ENCODE measurements around the gene GPATCH2L.

The GPATCH2L gene

GRCh38 chr14:76151398-76152332 lies at the start of gene GPATCH2L:
TSS of gene GPATCH2L (plus strand) at chr14:76151922. CDS start at chr14:76154364, 2,442 bp downstream.
- H3K9me3 Mint-ChIP-seq (ENCODE audit: low read depth), result peaks cover 7% of the 10 kb centered on the region
- peaks cover 51% of the 10 kb centered on the region for H3K4me1 Mint-ChIP-seq (ENCODE audit: low read depth)
- no peaks in the 10 kb centered on the region for H3K27me3 Mint-ChIP-seq
- peak within 1 kb of the TSS; percentile 96 for H3K27ac Mint-ChIP-seq
- peak within 1 kb of the TSS; percentile 99 for H3K4me3 Mint-ChIP-seq
- H3K36me3 Mint-ChIP-seq, result peaks cover 14% of the 10 kb centered on the region

GRCh38 chr14:76104802-76105355 lies 46.8 kb upstream of the GPATCH2L start:
- Mint-ChIP-seq H3K4me3 (no peak overlapping the region), H3K27ac (no peak overlapping the region), H3K9me3 (ENCODE audit: low read depth) (peaks cover 7% of the 10 kb centered on the region), H3K36me3 (no peaks in the 10 kb centered on the region), H3K4me1 (ENCODE audit: low read depth) (no peaks in the 10 kb centered on the region), H3K27me3 (peaks cover 1% of the 10 kb centered on the region)

- Mint-ChIP-seq H3K4me1 (ENCODE audit: low read depth) (no peaks in the 10 kb centered on the region), H3K36me3 (no peaks in the 10 kb centered on the region), H3K27ac (no peak overlapping the region)
These were observed 45.5 kb upstream of the GPATCH2L start for GRCh38 chr14:76106188-76106587.

GRCh38 chr14:76109087-76109880 lies 42.4 kb upstream of the GPATCH2L start:
- no peak overlapping the region for H3K27ac Mint-ChIP-seq
- H3K4me1 Mint-ChIP-seq (ENCODE audit: low read depth), result no peaks in the 10 kb centered on the region
- H3K9me3 Mint-ChIP-seq (ENCODE audit: low read depth), result peaks cover 7% of the 10 kb centered on the region
- no peak overlapping the region for H3K4me3 Mint-ChIP-seq
- H3K36me3 Mint-ChIP-seq, result no peaks in the 10 kb centered on the region
- peaks cover 6% of the 10 kb centered on the region for H3K27me3 Mint-ChIP-seq

More at GRCh38 chr14:76106188-76106587, 45.5 kb upstream of the GPATCH2L start:
- Mint-ChIP-seq H3K27me3 (peaks cover 1% of the 10 kb centered on the region), H3K9me3 (ENCODE audit: low read depth) (peaks cover 7% of the 10 kb centered on the region), H3K4me3 (no peak overlapping the region)

- H3K4me3 Mint-ChIP-seq, result no peak overlapping the region
- peaks cover 4% of the 10 kb centered on the region for H3K27me3 Mint-ChIP-seq
- H3K27ac Mint-ChIP-seq, result no peak overlapping the region
- no peaks in the 10 kb centered on the region for H3K4me1 Mint-ChIP-seq (ENCODE audit: low read depth)
- H3K9me3 Mint-ChIP-seq (ENCODE audit: low read depth), result peaks cover 7% of the 10 kb centered on the region
- no peaks in the 10 kb centered on the region for H3K36me3 Mint-ChIP-seq
These were observed 38.7 kb upstream of the GPATCH2L start for GRCh38 chr14:76112889-76113624.

- no peaks in the 10 kb centered on the region for H3K36me3 Mint-ChIP-seq
- no peaks in the 10 kb centered on the region for H3K4me1 Mint-ChIP-seq (ENCODE audit: low read depth)
- no peak overlapping the region for H3K4me3 Mint-ChIP-seq
- H3K9me3 Mint-ChIP-seq (ENCODE audit: low read depth), result peaks cover 3% of the 10 kb centered on the region
- peaks cover 4% of the 10 kb centered on the region for H3K27me3 Mint-ChIP-seq
- H3K27ac Mint-ChIP-seq, result no peak overlapping the region
These were observed 38.0 kb upstream of the GPATCH2L start for GRCh38 chr14:76113691-76114090.

GRCh38 chr14:76115010-76115422 lies 36.7 kb upstream of the GPATCH2L start:
- Mint-ChIP-seq H3K36me3 (no peaks in the 10 kb centered on the region), H3K9me3 (ENCODE audit: low read depth) (no peaks in the 10 kb centered on the region), H3K4me1 (ENCODE audit: low read depth) (no peaks in the 10 kb centered on the region), H3K27me3 (peaks cover 4% of the 10 kb centered on the region), H3K27ac (no peak overlapping the region), H3K4me3 (no peak overlapping the region)

GRCh38 chr14:76117789-76118484 lies 33.8 kb upstream of the GPATCH2L start:
- H3K27ac Mint-ChIP-seq, result no peak overlapping the region
- H3K9me3 Mint-ChIP-seq (ENCODE audit: low read depth), result no peaks in the 10 kb centered on the region
- H3K27me3 Mint-ChIP-seq, result peaks cover 2% of the 10 kb centered on the region
- no peaks in the 10 kb centered on the region for H3K4me1 Mint-ChIP-seq (ENCODE audit: low read depth)
- H3K4me3 Mint-ChIP-seq, result no peak overlapping the region
- H3K36me3 Mint-ChIP-seq, result no peaks in the 10 kb centered on the region

- H3K27ac Mint-ChIP-seq, result no peak overlapping the region
- no peaks in the 10 kb centered on the region for H3K4me1 Mint-ChIP-seq (ENCODE audit: low read depth)
- H3K9me3 Mint-ChIP-seq (ENCODE audit: low read depth), result no peaks in the 10 kb centered on the region
- no peak overlapping the region for H3K4me3 Mint-ChIP-seq
- H3K36me3 Mint-ChIP-seq, result no peaks in the 10 kb centered on the region
- peaks cover 2% of the 10 kb centered on the region for H3K27me3 Mint-ChIP-seq
These were observed 33.1 kb upstream of the GPATCH2L start for GRCh38 chr14:76118594-76118993.

- Mint-ChIP-seq H3K9me3 (ENCODE audit: low read depth) (no peaks in the 10 kb centered on the region), H3K4me3 (no peak overlapping the region), H3K4me1 (ENCODE audit: low read depth) (no peaks in the 10 kb centered on the region), H3K36me3 (no peaks in the 10 kb centered on the region), H3K27me3 (peaks cover 6% of the 10 kb centered on the region), H3K27ac (no peak overlapping the region)
These were observed 30.5 kb upstream of the GPATCH2L start for GRCh38 chr14:76121089-76121748.

GRCh38 chr14:76123426-76124225 lies 28.1 kb upstream of the GPATCH2L start:
- no peaks in the 10 kb centered on the region for H3K4me1 Mint-ChIP-seq (ENCODE audit: low read depth)
- H3K27ac Mint-ChIP-seq, result no peak overlapping the region
- no peak overlapping the region for H3K4me3 Mint-ChIP-seq
- H3K9me3 Mint-ChIP-seq (ENCODE audit: low read depth), result no peaks in the 10 kb centered on the region
- H3K36me3 Mint-ChIP-seq, result no peaks in the 10 kb centered on the region
- peaks cover 16% of the 10 kb centered on the region for H3K27me3 Mint-ChIP-seq

GRCh38 chr14:76125511-76125910 lies 26.2 kb upstream of the GPATCH2L start:
- Mint-ChIP-seq H3K36me3 (no peaks in the 10 kb centered on the region), H3K4me3 (no peak overlapping the region), H3K9me3 (ENCODE audit: low read depth) (no peaks in the 10 kb centered on the region), H3K4me1 (ENCODE audit: low read depth) (no peaks in the 10 kb centered on the region), H3K27ac (no peak overlapping the region), H3K27me3 (peaks cover 22% of the 10 kb centered on the region)

GRCh38 chr14:76126076-76126475 lies 25.6 kb upstream of the GPATCH2L start:
- Mint-ChIP-seq H3K27ac (no peak overlapping the region), H3K27me3 (peaks cover 26% of the 10 kb centered on the region), H3K4me3 (no peak overlapping the region), H3K4me1 (ENCODE audit: low read depth) (no peaks in the 10 kb centered on the region), H3K9me3 (ENCODE audit: low read depth) (no peaks in the 10 kb centered on the region), H3K36me3 (no peaks in the 10 kb centered on the region)

Data from activated naive CD8-positive, alpha-beta T cell (primary cell).